Left ventricle myocardium inferior (tissue), 1 donor: ENCODE data around the gene HMG20B. TPM values are rescaled to one million over a fixed set of nuclear protein-coding genes. Genes with fewer than 3 reads are reported as not detected.

ENCODE experiments used
- DNase-seq: peaks from one replicate; pipeline ENCODE4 v3.0.0-alpha.2; 2020
- H3K27ac ChIP-seq: fragments of 200-600 bp; replicated peaks from 2 replicates; pipeline ENCODE4 v1.8.0; 2021
- H3K27me3 ChIP-seq: fragments of 200-600 bp; 2 replicates; pipeline ENCODE4 v1.8.0; 2021; ENCODE audit warnings: low read depth
- H3K36me3 ChIP-seq: fragments of 200-600 bp; 2 replicates; pipeline ENCODE4 v1.8.0; 2021
- H3K4me1 ChIP-seq: fragments of 200-600 bp; 2 replicates; pipeline ENCODE4 v1.8.0; 2021
- H3K4me3 ChIP-seq: fragments of 200-600 bp; 2 replicates; pipeline ENCODE4 v1.8.0; 2021; ENCODE audit warnings: mild to moderate bottlenecking, moderate library complexity
- H3K9me3 ChIP-seq: fragments of 200-600 bp; replicated peaks from 2 replicates; pipeline ENCODE4 v1.8.0; 2021
- intact Hi-C: fragments of 100-400 bp; cut with micrococcal nuclease; formaldehyde crosslinking; loops from one replicate; pipeline ENCODE4 v1.11.0; 2022
- total RNA-seq: library from RNA; stranded (reverse); fragmentation: NEBNext Ultra II Directional; extraction: Animal tissue kit (Norgen Biotek cat#: 25700); gene quantifications from one replicate; pipeline ENCODE4 v1.2.1, GENCODE V29; 2021
- TF ChIP-seq, protein P1 (sequence below): fragments of 200-600 bp; IDR thresholded peaks from 2 replicates; pipeline ENCODE4 v1.8.0; 2021; ENCODE audit warnings: antibody characterized with exemption, mild to moderate bottlenecking, borderline replicate concordance
- donor health status: DM: no; HTN: yes; CAD: no; lungs with severe emphysema.

Gene HMG20B
- total RNA-seq, 1 donor from 2014 or later = 34.8 TPM

- no peaks in the 10 kb centered on the region for H3K9me3 ChIP-seq
- H3K27me3 ChIP-seq = peaks cover 37% of the 10 kb centered on the region
- intact Hi-C loops = no loop called here
- H3K36me3 ChIP-seq = no peaks in the 10 kb centered on the region
- H3K27ac ChIP-seq = no peak overlapping the region
- no peak for DNase-seq
- H3K4me1 ChIP-seq = peaks cover 20% of the 10 kb centered on the region
- H3K4me3 ChIP-seq = peak overlapping the region; percentile 61
- TF ChIP-seq, protein P1, sequence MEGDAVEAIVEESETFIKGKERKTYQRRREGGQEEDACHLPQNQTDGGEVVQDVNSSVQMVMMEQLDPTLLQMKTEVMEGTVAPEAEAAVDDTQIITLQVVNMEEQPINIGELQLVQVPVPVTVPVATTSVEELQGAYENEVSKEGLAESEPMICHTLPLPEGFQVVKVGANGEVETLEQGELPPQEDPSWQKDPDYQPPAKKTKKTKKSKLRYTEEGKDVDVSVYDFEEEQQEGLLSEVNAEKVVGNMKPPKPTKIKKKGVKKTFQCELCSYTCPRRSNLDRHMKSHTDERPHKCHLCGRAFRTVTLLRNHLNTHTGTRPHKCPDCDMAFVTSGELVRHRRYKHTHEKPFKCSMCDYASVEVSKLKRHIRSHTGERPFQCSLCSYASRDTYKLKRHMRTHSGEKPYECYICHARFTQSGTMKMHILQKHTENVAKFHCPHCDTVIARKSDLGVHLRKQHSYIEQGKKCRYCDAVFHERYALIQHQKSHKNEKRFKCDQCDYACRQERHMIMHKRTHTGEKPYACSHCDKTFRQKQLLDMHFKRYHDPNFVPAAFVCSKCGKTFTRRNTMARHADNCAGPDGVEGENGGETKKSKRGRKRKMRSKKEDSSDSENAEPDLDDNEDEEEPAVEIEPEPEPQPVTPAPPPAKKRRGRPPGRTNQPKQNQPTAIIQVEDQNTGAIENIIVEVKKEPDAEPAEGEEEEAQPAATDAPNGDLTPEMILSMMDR = no peak
These were observed 14.1 kb downstream of the HMG20B start for GRCh38 chr19:3586707-3587346.

DNA sequence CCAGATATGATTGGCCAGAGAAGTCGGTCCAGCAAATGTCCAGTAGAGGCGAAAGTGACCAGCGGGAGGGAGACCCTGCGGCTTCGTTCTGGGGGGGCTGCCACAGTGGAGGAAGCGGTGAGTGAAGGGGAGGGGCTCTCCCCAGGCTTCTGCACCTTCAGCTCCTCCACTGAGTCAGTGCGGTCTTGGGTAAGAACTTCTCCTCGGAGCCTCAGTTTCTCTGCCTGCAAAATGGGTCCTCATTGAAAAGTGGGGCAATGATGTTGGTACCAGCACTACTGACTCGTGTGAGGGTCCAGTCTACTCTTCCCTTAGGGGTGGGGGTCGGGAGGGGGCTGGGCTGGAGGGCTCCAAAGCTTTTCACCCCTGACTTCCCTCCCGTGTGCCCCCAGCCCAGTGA lies 16.7 kb downstream of the HMG20B start:
- H3K36me3 ChIP-seq = no peaks in the 10 kb centered on the region
- no peaks in the 10 kb centered on the region for H3K9me3 ChIP-seq
- peaks cover 26% of the 10 kb centered on the region for H3K4me1 ChIP-seq
- H3K27ac ChIP-seq = no peak overlapping the region
- no peak for DNase-seq
- H3K27me3 ChIP-seq = peaks cover 25% of the 10 kb centered on the region
- intact Hi-C loops = no loop called here
- H3K4me3 ChIP-seq = no peak overlapping the region
- TF ChIP-seq, protein P1 = no peak

GRCh38 chr19:3589949-3590348 lies 17.2 kb downstream of the HMG20B start:
- TF ChIP-seq, protein P1 = no peak
- H3K27me3 ChIP-seq = peaks cover 20% of the 10 kb centered on the region
- H3K4me3 ChIP-seq = no peak overlapping the region
- H3K36me3 ChIP-seq = no peaks in the 10 kb centered on the region
- H3K4me1 ChIP-seq = peaks cover 25% of the 10 kb centered on the region
- intact Hi-C loops = no loop called here
- H3K9me3 ChIP-seq = no peaks in the 10 kb centered on the region
- no peak overlapping the region for H3K27ac ChIP-seq
- no peak for DNase-seq

DNA sequence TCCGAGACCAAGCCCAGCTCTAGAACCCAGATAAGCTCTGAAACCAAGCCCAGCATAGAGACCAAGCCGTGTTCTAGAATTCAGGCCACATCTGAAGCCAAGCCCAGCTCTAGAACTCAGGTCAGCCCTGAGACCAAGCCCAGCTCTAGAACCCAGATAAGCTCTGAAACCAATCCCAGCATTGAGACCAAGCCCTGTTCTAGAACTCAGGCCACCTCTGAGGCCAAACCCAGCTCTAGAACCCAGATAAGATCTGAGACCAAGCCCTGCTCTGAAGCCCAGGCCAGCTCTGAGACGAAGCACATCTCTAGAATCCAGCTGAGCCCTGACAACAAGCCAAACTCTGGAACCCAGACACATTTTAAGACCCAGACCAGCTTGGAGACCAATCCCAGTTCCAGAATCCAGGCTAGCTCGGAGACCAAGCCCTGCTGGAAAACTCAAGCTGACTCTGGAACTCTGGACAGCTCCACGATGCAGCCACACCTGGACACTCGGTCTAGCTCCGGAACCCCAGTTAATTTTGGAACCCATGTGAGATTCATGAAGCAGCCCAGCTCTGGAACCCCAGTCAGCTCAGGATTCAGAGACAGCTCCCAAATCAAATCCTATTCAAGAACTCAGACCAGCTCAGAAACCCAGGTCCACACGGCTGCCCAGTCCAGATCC lies 18.4 kb downstream of the HMG20B start:
- Histone ChIP-seq H3K27ac (no peak overlapping the region), H3K9me3 (no peaks in the 10 kb centered on the region), H3K4me1 (peaks cover 16% of the 10 kb centered on the region), H3K27me3 (peaks cover 15% of the 10 kb centered on the region), H3K36me3 (no peaks in the 10 kb centered on the region), H3K4me3 (no peak overlapping the region)
- intact Hi-C loops = no loop called here
- TF ChIP-seq, protein P1 = no peak
- DNase-seq = no peak

GRCh38 chr19:3591876-3592613 lies 19.3 kb downstream of the HMG20B start:
- no peaks in the 10 kb centered on the region for H3K36me3 ChIP-seq
- TF ChIP-seq, protein P1 = no peak
- intact Hi-C loops = no loop called here
- no peaks in the 10 kb centered on the region for H3K9me3 ChIP-seq
- no peak for DNase-seq
- no peak overlapping the region for H3K4me3 ChIP-seq
- H3K27me3 ChIP-seq = peaks cover 10% of the 10 kb centered on the region
- peak overlapping the region; percentile 59 for H3K27ac ChIP-seq
- peaks cover 7% of the 10 kb centered on the region for H3K4me1 ChIP-seq
